Vagina (tissue), 2 donors: ENCODE measurements around the gene GPC1. TPM values are rescaled to one million over a fixed set of nuclear protein-coding genes. Genes with fewer than 3 reads are reported as not detected.

ENCODE experiments used
- DNase-seq, 2 donors: peaks; one replicate each; pipeline ENCODE4 v3.0.0-alpha.2; 2017; ENCODE audit errors: extremely low spot score in 2 of 2
- H3K27ac ChIP-seq: fragments of 200-600 bp; sonication (generic); one replicate; pipeline ENCODE4 v1.5.1; 2019
- H3K27me3 ChIP-seq: fragments of 200-600 bp; sonication (generic); one replicate; pipeline ENCODE4 v1.5.1; 2019
- H3K36me3 ChIP-seq, 2 donors: fragments of 200-600 bp; sonication (generic); one replicate each; pipeline ENCODE4 v1.5.1; 2017 to 2019
- H3K4me1 ChIP-seq: fragments of 200-600 bp; sonication (generic); one replicate; pipeline ENCODE4 v1.5.1; 2019
- H3K4me3 ChIP-seq, 2 donors: fragments of 200-600 bp; sonication (generic); 1 replicate in 1 of 2; 2 replicates in 1 of 2; pipeline ENCODE4 v1.5.1; 2016 to 2019
- H3K9me3 ChIP-seq: fragments of 200-600 bp; sonication (generic); one replicate; pipeline ENCODE4 v1.5.1; 2019
- POLR2A ChIP-seq, 2 donors: fragments of 450-650 bp; IDR thresholded peaks; one replicate each; pipeline ENCODE4 v1.6.1; 2017; ENCODE audit warnings: antibody characterized with exemption in 2 of 2, mild to moderate bottlenecking in 2 of 2, moderate library complexity in 2 of 2
- POLR2AphosphoS5 ChIP-seq, 2 donors: sonication (generic); formaldehyde crosslinking; IDR thresholded peaks; one replicate each; pipeline ENCODE4 v1.9.0; 2017; ENCODE audit warnings: antibody characterized with exemption in 2 of 2, mild to moderate bottlenecking in 2 of 2, low read depth in 1 of 2; ENCODE audit not compliant: insufficient read depth in 1 of 2
- intact Hi-C: fragments of 100-400 bp; cut with DNase I; formaldehyde crosslinking; loops from one replicate; pipeline ENCODE4 v1.15.1; 2023
- total RNA-seq: library from RNA; depleted of rRNA; stranded (reverse); fragments of >200 nt; gene quantifications from one replicate; pipeline ENCODE4 v1.2.3, GENCODE V29; 2016
- TF ChIP-seq, protein P1 (sequence below), 3 experiments: fragments of 450-650 bp in 2 of 3; fragments of 200-600 bp in 1 of 3; sonication (generic) in 1 of 3; IDR thresholded peaks; one replicate each; pipeline ENCODE4 v1.5.1; 2017 to 2019; ENCODE audit warnings: antibody characterized with exemption in 3 of 3, mild to moderate bottlenecking in 2 of 3, moderate library complexity in 2 of 3

The GPC1 gene
- total RNA-seq, 1 donor from 2014 or later = 73.2 TPM

DNA sequence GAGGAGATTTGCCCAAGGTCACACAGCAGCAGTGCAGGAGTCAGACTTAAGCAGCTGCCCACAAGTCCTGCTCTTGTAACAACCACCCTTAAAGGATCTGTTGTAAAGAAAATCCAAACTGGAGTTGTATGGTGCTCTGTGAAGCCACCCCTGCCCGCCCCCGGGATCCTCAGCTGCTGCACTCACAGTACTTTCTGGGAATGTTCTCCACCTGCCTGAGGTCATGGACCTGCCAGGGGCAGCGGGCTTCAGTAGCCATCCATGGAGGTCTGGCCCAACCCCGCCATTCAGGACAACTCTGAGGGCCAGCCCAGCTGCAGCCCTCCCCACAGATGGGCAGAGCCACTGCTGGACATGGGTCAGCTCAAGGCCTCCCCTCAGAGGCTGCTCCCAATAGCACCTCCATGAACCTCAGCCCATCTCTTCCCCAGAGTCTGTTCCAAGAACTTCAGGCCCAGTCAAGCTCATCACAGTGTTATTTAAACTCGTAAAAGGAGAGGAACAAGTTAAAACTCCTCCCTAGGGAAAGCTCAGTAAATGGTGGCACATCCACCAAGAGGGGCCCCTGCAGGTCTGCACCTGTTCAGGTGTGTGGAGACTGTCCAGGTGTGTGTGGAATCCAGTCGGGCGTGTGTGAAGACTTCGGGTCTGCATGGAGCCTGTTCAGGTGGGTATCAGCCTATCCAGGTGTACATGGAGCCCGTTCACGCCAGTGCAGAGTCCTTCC, 39.4 kb upstream of the GPC1 start:
- no peak overlapping the region for H3K27ac ChIP-seq
- intact Hi-C loops = no loop called here

DNA sequence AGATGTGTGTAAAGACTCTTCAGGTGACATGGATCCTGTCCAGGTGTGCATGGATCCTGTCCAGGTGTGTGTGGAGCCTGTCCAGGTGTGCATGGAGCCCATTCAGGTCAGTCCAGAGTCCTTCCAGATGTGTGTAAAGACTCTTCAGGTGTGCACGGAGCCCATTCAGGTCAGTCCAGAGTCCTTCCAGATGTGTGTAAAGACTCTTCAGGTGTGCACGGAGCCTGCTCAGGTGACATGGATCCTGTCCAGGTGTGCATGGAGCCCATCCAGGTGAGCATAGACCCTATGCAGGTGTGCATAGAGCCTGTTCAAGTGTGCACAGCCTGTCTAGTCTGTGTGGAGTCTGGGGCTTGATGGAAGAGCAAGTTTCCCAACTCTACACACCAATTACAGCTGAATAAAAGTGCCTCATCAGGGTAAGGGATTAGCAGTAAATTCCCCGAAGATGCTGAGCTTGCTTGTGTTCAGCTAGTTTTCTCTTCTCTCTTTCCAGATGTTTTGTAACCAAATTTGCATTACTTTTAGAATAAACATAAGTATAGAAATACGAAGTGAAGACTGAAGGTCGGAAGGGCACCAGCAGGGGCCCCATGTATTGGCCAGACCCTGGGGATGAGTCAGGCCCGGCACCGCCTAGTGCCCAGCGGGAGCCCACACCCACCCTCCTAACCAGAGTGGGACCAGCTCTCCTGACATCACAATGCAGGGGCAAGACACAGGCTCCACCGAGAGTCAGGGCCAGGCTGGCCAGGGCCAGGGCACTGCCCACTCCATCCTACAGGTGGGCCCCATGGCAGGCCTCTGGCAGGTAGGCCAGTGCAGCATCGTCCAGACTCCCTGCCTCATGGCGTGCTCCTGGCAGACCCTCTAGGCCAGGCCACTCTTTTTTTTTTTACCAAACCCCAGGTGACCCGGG, 38.6 kb upstream of the GPC1 start:
- Histone ChIP-seq H3K27ac (peak overlapping the region; percentile 69), H3K36me3 (no peaks in the 10 kb centered on the region), H3K4me3 (no peak overlapping the region), H3K4me1 (peaks cover 48% of the 10 kb centered on the region), H3K27me3 (no peaks in the 10 kb centered on the region), H3K9me3 (no peaks in the 10 kb centered on the region)
- DNase-seq = no peak
- intact Hi-C loops = no loop called here
- no peak for TF ChIP-seq POLR2A (IDR thresholded peaks at IDR 0.05)
- no peak for TF ChIP-seq POLR2AphosphoS5 (IDR thresholded peaks at IDR 0.05; ENCODE audit: insufficient read depth in 1 of 2, low read depth in 1 of 2)
- TF ChIP-seq, protein P1, sequence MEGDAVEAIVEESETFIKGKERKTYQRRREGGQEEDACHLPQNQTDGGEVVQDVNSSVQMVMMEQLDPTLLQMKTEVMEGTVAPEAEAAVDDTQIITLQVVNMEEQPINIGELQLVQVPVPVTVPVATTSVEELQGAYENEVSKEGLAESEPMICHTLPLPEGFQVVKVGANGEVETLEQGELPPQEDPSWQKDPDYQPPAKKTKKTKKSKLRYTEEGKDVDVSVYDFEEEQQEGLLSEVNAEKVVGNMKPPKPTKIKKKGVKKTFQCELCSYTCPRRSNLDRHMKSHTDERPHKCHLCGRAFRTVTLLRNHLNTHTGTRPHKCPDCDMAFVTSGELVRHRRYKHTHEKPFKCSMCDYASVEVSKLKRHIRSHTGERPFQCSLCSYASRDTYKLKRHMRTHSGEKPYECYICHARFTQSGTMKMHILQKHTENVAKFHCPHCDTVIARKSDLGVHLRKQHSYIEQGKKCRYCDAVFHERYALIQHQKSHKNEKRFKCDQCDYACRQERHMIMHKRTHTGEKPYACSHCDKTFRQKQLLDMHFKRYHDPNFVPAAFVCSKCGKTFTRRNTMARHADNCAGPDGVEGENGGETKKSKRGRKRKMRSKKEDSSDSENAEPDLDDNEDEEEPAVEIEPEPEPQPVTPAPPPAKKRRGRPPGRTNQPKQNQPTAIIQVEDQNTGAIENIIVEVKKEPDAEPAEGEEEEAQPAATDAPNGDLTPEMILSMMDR (IDR thresholded peaks at IDR 0.05) = no peak

More for the DNA sequence above, 39.4 kb upstream of the GPC1 start:
- no peaks in the 10 kb centered on the region for H3K27me3 ChIP-seq
- H3K4me3 ChIP-seq = no peak overlapping the region
- H3K9me3 ChIP-seq = no peaks in the 10 kb centered on the region
- no peak for DNase-seq
- TF ChIP-seq, protein P1 (IDR thresholded peaks at IDR 0.05) = no peak
- TF ChIP-seq POLR2A (IDR thresholded peaks at IDR 0.05) (no peak), POLR2AphosphoS5 (IDR thresholded peaks at IDR 0.05; ENCODE audit: insufficient read depth in 1 of 2, low read depth in 1 of 2) (no peak)
- H3K4me1 ChIP-seq = peaks cover 40% of the 10 kb centered on the region
- H3K36me3 ChIP-seq = no peaks in the 10 kb centered on the region

DNA sequence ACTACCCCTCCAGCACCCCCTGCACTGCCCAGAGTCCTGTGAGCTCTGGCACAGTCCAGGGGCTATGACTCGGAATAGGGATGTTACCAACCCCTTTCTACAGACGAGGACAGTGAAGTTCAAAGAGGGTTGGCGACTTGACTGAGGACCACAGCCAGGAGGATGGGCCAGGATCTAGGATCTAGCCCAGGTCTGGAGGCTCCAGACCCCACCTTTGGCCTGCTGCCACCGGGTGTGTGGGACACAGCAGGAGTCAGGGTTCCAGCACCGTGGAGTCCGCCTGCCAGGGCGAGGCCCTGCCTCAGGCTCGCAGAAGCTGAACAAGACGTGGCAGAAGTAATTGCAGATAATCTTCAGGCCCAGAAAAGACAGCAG, 37.9 kb upstream of the GPC1 start:
- Histone ChIP-seq H3K4me3 (no peak overlapping the region), H3K36me3 (no peaks in the 10 kb centered on the region), H3K27me3 (no peaks in the 10 kb centered on the region), H3K9me3 (no peaks in the 10 kb centered on the region), H3K27ac (peak overlapping the region; percentile 69), H3K4me1 (peaks cover 48% of the 10 kb centered on the region)
- intact Hi-C loops = no loop called here
- DNase-seq = no peak
- TF ChIP-seq, protein P1 (IDR thresholded peaks at IDR 0.05) = no peak
- TF ChIP-seq POLR2AphosphoS5 (IDR thresholded peaks at IDR 0.05; ENCODE audit: insufficient read depth in 1 of 2, low read depth in 1 of 2) (no peak), POLR2A (IDR thresholded peaks at IDR 0.05) (no peak)

DNA sequence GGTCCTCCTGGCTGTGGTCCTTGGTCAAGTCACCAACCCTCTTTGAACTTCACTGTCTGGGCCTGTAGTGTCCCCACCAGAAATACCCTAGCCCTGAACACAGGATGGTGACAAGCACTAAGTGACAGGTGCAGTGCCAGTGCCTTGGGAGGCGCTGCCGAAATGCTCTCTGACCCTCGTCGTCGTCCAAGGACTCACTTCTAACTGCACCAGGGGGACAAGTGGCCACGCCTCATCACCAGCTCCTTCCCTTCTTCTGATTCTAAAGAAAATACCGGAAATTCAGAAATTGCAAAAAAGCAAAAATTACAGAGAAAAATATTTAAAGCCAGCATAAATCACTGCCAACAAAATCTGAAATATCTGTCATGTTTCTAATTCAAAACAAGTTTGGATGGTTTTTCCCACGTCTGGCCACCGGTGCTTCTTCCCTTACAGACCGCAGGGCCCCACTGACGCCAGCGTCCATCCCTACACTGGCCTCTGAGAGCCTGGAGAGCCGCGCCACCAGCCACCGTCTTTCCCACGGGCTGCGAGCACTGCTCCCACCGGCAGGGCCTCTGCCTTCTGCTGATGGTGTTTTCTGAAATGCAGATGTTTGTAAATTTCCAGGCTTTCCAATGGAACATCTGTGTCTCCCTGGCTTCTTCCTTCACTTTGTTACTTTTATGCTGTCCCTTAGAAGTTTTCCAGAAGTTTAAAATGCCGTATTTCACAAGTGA, 37.4 kb upstream of the GPC1 start:
- intact Hi-C loops = no loop called here
- DNase-seq = no peak
- H3K27me3 ChIP-seq = no peaks in the 10 kb centered on the region
- H3K27ac ChIP-seq = peak overlapping the region; percentile 69
- no peak overlapping the region for H3K4me3 ChIP-seq
- no peaks in the 10 kb centered on the region for H3K9me3 ChIP-seq
- TF ChIP-seq POLR2AphosphoS5 (IDR thresholded peaks at IDR 0.05; ENCODE audit: insufficient read depth in 1 of 2, low read depth in 1 of 2) (peak in 1 of 2 donors; percentile 39), POLR2A (IDR thresholded peaks at IDR 0.05) (no peak)
- TF ChIP-seq, protein P1 (IDR thresholded peaks at IDR 0.05) = peak in 1 of 3 experiments; percentile 11
- peaks cover 48% of the 10 kb centered on the region for H3K4me1 ChIP-seq
- H3K36me3 ChIP-seq = no peaks in the 10 kb centered on the region
